Measurements from ENCODE around the gene CXCL9.

DNA sequence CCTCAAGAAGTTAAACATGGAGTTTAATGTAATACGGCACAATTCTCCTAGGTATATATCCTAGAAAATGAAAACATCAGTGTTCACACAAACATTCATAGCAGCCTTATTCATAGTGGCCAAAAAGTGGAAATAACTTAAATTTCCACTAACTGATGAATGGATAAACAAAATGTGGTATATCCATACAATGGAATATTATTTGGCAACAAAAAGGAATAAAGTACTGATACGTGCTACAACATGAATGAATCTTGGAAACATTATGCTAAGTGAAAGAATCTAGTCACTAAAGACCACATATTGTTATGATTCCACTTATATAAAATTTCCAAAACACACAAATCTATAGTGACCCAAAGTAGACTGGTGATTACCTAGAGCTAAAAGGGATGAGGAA, 31.1 kb downstream of the CXCL9 start:
- TF ChIP-seq SPI1 (IDR thresholded peaks at IDR 0.05; ENCODE audit: low read depth, low read length) (no peak), PAX5 (IDR thresholded peaks at IDR 0.05; ENCODE audit: insufficient read depth, low read length, severe bottlenecking) (no peak), POLR2A (IDR thresholded peaks at IDR 0.05; ENCODE audit: low read depth, low read length) (no peak), POLR2AphosphoS5 (IDR thresholded peaks at IDR 0.05; ENCODE audit: low read depth, low read length) (no peak), TAF1 (IDR thresholded peaks at IDR 0.05; ENCODE audit: low read depth, low read length) (no peak)
